ENCODE results near the gene MTRF1L. TPM values are rescaled to one million over a fixed set of nuclear protein-coding genes. Genes with fewer than 3 reads are reported as not detected.
"Not testable (repeated sequence)": the region's sequence is repeated elsewhere in the genome, so short reads cannot be mapped to it uniquely, and the experiment has no call there.

The MTRF1L gene
- total and polyA plus RNA-seq, 2 donors (not counting 1 experiment from before 2014, with no cell fraction given), result 15.7 to 17.8 TPM

GRCh38 chr6:153003366-153003690 lies 819 bp upstream of the MTRF1L start:
- no peak for DNase-seq (ENCODE audit: low read depth in 2 of 2)
- H3K27ac ChIP-seq (ENCODE audit: insufficient read depth, low read length), result peak overlapping the region; percentile 92
- peak overlapping the region; percentile 99 for H3K4me2 ChIP-seq (ENCODE audit: extremely low read depth, insufficient read depth, low read length)
- peak overlapping the region; percentile 63 for H2AFZ ChIP-seq (ENCODE audit: low read length)
- H3K9ac ChIP-seq (ENCODE audit: insufficient read depth, low read length), result peak overlapping the region; percentile 82
- no peaks in the 10 kb centered on the region for H4K20me1 ChIP-seq (ENCODE audit: control insufficient read depth, extremely low read depth, insufficient read depth, low read length)
- H3K4me1 ChIP-seq (ENCODE audit: control insufficient read depth, extremely low read depth, insufficient read depth, low read length), result peaks cover 2% of the 10 kb centered on the region
- H3K79me2 ChIP-seq (ENCODE audit: control insufficient read depth, insufficient read depth, low read length), result peaks cover 46% of the 10 kb centered on the region
- no peaks in the 10 kb centered on the region for H3K36me3 ChIP-seq (ENCODE audit: control insufficient read depth, insufficient read depth, low read length)
- TF ChIP-seq EZH2 (IDR thresholded peaks at IDR 0.05; ENCODE audit: low read length, missing control alignments), result no peak
- no peak for TF ChIP-seq CTCF (conservative IDR thresholded peaks at IDR 0.05 in 1 of 2, IDR thresholded peaks at IDR 0.05 in 1 of 2; ENCODE audit: low read depth in 1 of 2, low read length in 2 of 2)
- peak overlapping the region; percentile 55 to 87 (median 68) for H3K4me3 ChIP-seq (replicated peaks in 1 of 4; ENCODE audit: control extremely low read depth in 1 of 4, insufficient read depth in 1 of 4, low read depth in 3 of 4, low read length in 4 of 4)
- H3K9me3 ChIP-seq (ENCODE audit: control insufficient read depth, insufficient read depth, low read depth, low read length), result no peaks in the 10 kb centered on the region
- H3K27me3 ChIP-seq (ENCODE audit: control insufficient read depth, insufficient read depth, low read length), result no peaks in the 10 kb centered on the region

GRCh38 chr6:153001767-153002612 lies 519 bp downstream of the MTRF1L start:
- peak in 1 of 2 donors; percentile 22 for DNase-seq (ENCODE audit: low read depth in 2 of 2)
- TF ChIP-seq EZH2 (IDR thresholded peaks at IDR 0.05; ENCODE audit: low read length, missing control alignments) (no peak), CTCF (conservative IDR thresholded peaks at IDR 0.05 in 1 of 2, IDR thresholded peaks at IDR 0.05 in 1 of 2; ENCODE audit: low read depth in 1 of 2, low read length in 2 of 2) (no peak)
- peaks cover 2% of the 10 kb centered on the region for H3K4me1 ChIP-seq (ENCODE audit: control insufficient read depth, extremely low read depth, insufficient read depth, low read length)

GRCh38 chr6:153000790-153001189 lies 1.7 kb downstream of the MTRF1L start:
- not testable (repeated sequence) for H3K36me3 ChIP-seq (ENCODE audit: control insufficient read depth, insufficient read depth, low read length); H3K4me1 ChIP-seq (ENCODE audit: control insufficient read depth, extremely low read depth, insufficient read depth, low read length); H4K20me1 ChIP-seq (ENCODE audit: control insufficient read depth, extremely low read depth, insufficient read depth, low read length); H2AFZ ChIP-seq (ENCODE audit: low read length); DNase-seq (ENCODE audit: low read depth in 2 of 2); H3K9ac ChIP-seq (ENCODE audit: insufficient read depth, low read length); H3K27ac ChIP-seq (ENCODE audit: insufficient read depth, low read length); H3K9me3 ChIP-seq (ENCODE audit: control insufficient read depth, insufficient read depth, low read depth, low read length); H3K27me3 ChIP-seq (ENCODE audit: control insufficient read depth, insufficient read depth, low read length)
- Histone ChIP-seq H3K4me3 (replicated peaks in 1 of 4; ENCODE audit: control extremely low read depth in 1 of 4, insufficient read depth in 1 of 4, low read depth in 3 of 4, low read length in 4 of 4) (peak overlapping the region; percentile 10 to 97 (median 68)), H3K4me2 (ENCODE audit: extremely low read depth, insufficient read depth, low read length) (peak overlapping the region; percentile 92), H3K79me2 (ENCODE audit: control insufficient read depth, insufficient read depth, low read length) (peaks cover 67% of the 10 kb centered on the region)

More at GRCh38 chr6:153001767-153002612, 519 bp downstream of the MTRF1L start:
- peaks cover 55% of the 10 kb centered on the region for H3K79me2 ChIP-seq (ENCODE audit: control insufficient read depth, insufficient read depth, low read length)
- H2AFZ ChIP-seq (ENCODE audit: low read length), result no peak overlapping the region
- H3K27ac ChIP-seq (ENCODE audit: insufficient read depth, low read length), result peak overlapping the region; percentile 92
- peak overlapping the region; percentile 55 to 97 (median 68) for H3K4me3 ChIP-seq (replicated peaks in 1 of 4; ENCODE audit: control extremely low read depth in 1 of 4, insufficient read depth in 1 of 4, low read depth in 3 of 4, low read length in 4 of 4)
- no peaks in the 10 kb centered on the region for H3K9me3 ChIP-seq (ENCODE audit: control insufficient read depth, insufficient read depth, low read depth, low read length)
- H3K9ac ChIP-seq (ENCODE audit: insufficient read depth, low read length), result peak overlapping the region; percentile 82
- H3K36me3 ChIP-seq (ENCODE audit: control insufficient read depth, insufficient read depth, low read length), result no peaks in the 10 kb centered on the region
- peak overlapping the region; percentile 92 for H3K4me2 ChIP-seq (ENCODE audit: extremely low read depth, insufficient read depth, low read length)
- H3K27me3 ChIP-seq (ENCODE audit: control insufficient read depth, insufficient read depth, low read length), result no peaks in the 10 kb centered on the region
- H4K20me1 ChIP-seq (ENCODE audit: control insufficient read depth, extremely low read depth, insufficient read depth, low read length), result no peaks in the 10 kb centered on the region
